ENCODE results near the gene STX5. TPM values are rescaled to one million over a fixed set of nuclear protein-coding genes. Genes with fewer than 3 reads are reported as not detected.

The STX5 gene
- total RNA-seq, 2 experiments from 2014 or later = 30.6 to 41.0 TPM

DNA sequence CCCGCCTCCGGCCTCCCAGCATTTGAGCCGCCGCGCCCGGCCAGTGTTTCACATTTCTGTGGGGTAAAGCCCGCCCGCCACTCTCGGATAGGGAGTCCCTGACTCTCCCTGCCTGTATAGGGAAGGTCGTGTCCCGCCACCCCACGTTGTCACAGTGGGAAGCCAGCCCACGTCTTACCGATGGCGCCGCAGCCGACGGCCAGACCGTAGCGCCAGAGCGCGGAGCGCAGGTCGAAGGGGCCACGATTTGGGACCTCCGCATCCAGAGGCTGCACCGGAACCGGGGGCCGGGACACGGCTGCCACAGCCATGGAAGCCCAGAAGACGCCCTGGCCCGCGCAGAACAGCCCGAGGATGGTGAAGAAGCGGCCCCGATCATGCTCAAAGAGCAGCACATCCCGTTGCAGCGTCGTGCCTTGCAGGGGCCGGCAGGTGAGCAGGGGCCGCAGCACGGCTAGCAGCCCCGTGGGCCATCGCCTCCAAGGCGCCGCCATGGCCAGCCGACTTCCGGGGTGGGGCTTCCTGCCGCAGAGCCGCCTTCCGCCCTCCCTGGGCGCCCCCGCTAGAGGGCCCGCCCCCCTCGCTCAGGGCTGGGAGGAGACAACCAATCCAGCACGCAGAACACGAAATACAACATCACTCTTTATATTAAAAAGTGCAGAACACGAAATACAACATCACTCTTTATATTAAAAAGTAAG is 40.2 kb downstream of the STX5 start, which contains the start of gene TMEM223:
TMEM223 (minus strand) TSS at position 506 of the 701 bp plus-strand sequence; CDS start at position 494, 12 bp downstream.
- CTCF ChIA-PET (ENCODE audit: unreplicated experiment) = interaction anchor here (1.0 kb wide), 1 partner anchor 38 kb away, joined by 3 read pairs; no protein-coding TSS in a partner anchor
- intact Hi-C loops (cut with micrococcal nuclease; ENCODE audit: unreplicated experiment) = no loop called here
- POLR2A ChIA-PET = interaction anchor here (0.6 to 0.9 kb wide), 6 partner anchors 8 to 223 kb away, joined by 3 to 5 read pairs (median 4); no protein-coding TSS in a partner anchor
- H4K20me1 ChIP-seq (ENCODE audit: insufficient read depth, low read length) = no peaks in the 10 kb centered on the region
- H3K9me2 ChIP-seq (ENCODE audit: insufficient read depth, low read length) = no peaks in the 10 kb centered on the region
- H3K4me3 ChIP-seq (ENCODE audit: low read depth, low read length, poor library complexity, severe bottlenecking) = peak within 1 kb of the TSS; percentile 78
- peaks cover 30% of the 10 kb centered on the region; the same call in 1 of the 2 replicates for H3K79me2 ChIP-seq (ENCODE audit: insufficient read depth, low read depth, low read length)
- peak within 1 kb of the TSS; percentile 50 for H3K27ac ChIP-seq (ENCODE audit: low read depth, low read length, poor library complexity, severe bottlenecking)
- H3K4me1 ChIP-seq (ENCODE audit: insufficient read depth, low read length, poor library complexity, severe bottlenecking) = peaks cover 34% of the 10 kb centered on the region
- H3K4me2 ChIP-seq (ENCODE audit: low read length) = peak within 1 kb of the TSS; percentile 91
- H3K9me3 ChIP-seq (ENCODE audit: low read length) = no peaks in the 10 kb centered on the region
- peak within 1 kb of the TSS; percentile 53; the same call in 1 of the 2 replicates for H2AFZ ChIP-seq (ENCODE audit: low read length)
- peaks cover 75% of the 10 kb centered on the region for H3K36me3 ChIP-seq (ENCODE audit: insufficient read depth, low read length)
- no TSS peak for BruUV-seq (replicated peaks)
- no peak for TF ChIP-seq EZH2phosphoT487 (IDR thresholded peaks at IDR 0.05; ENCODE audit: borderline replicate concordance, low read depth, low read length)
- TF ChIP-seq, protein P1, sequence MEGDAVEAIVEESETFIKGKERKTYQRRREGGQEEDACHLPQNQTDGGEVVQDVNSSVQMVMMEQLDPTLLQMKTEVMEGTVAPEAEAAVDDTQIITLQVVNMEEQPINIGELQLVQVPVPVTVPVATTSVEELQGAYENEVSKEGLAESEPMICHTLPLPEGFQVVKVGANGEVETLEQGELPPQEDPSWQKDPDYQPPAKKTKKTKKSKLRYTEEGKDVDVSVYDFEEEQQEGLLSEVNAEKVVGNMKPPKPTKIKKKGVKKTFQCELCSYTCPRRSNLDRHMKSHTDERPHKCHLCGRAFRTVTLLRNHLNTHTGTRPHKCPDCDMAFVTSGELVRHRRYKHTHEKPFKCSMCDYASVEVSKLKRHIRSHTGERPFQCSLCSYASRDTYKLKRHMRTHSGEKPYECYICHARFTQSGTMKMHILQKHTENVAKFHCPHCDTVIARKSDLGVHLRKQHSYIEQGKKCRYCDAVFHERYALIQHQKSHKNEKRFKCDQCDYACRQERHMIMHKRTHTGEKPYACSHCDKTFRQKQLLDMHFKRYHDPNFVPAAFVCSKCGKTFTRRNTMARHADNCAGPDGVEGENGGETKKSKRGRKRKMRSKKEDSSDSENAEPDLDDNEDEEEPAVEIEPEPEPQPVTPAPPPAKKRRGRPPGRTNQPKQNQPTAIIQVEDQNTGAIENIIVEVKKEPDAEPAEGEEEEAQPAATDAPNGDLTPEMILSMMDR (conservative IDR thresholded peaks at IDR 0.05; ENCODE audit: low read length) = peak; percentile 35; the same call in 1 of the 2 replicates
- DNase-seq (ENCODE audit: low spot score) = peak; percentile 87

DNA sequence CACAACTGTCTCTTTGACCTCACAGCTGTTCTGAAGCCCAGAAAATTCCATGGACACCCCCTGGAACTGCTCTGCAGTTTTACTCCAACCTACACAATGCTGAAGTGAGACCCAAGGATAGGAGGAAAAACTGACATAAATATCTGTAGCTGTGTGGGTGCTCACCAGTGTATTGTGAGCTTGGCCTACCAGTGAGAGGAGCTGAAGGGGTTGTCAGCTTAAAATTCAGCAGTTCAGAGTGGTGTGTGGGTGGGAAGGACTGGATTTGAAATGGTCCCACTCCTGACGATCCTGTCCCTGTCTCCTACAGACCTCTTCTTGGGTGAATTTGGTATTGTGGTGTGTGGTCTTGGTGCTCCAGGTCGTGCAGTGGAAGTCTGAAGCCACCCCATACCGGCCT is 42.3 kb downstream of the STX5 start:
- intact Hi-C loops (cut with micrococcal nuclease; ENCODE audit: unreplicated experiment) = loop anchor here (5.0 kb wide), 2 partner anchors 112 to 233 kb away; partner anchors contain the start of gene UBXN1
- Histone ChIP-seq H3K4me2 (ENCODE audit: low read length) (peak overlapping the region; percentile 91), H4K20me1 (ENCODE audit: insufficient read depth, low read length) (no peaks in the 10 kb centered on the region), H3K79me2 (ENCODE audit: insufficient read depth, low read depth, low read length) (peaks cover 30% of the 10 kb centered on the region; the same call in 1 of the 2 replicates), H3K4me1 (ENCODE audit: insufficient read depth, low read length, poor library complexity, severe bottlenecking) (peaks cover 42% of the 10 kb centered on the region), H3K27ac (ENCODE audit: low read depth, low read length, poor library complexity, severe bottlenecking) (no peak overlapping the region), H3K36me3 (ENCODE audit: insufficient read depth, low read length) (peaks cover 63% of the 10 kb centered on the region), H3K9me2 (ENCODE audit: insufficient read depth, low read length) (no peaks in the 10 kb centered on the region), H3K4me3 (ENCODE audit: low read depth, low read length, poor library complexity, severe bottlenecking) (no peak overlapping the region), H3K9me3 (ENCODE audit: low read length) (no peaks in the 10 kb centered on the region), H2AFZ (ENCODE audit: low read length) (no peak overlapping the region)
- TF ChIP-seq EZH2phosphoT487 (IDR thresholded peaks at IDR 0.05; ENCODE audit: borderline replicate concordance, low read depth, low read length) = no peak
- TF ChIP-seq, protein P1 (conservative IDR thresholded peaks at IDR 0.05; ENCODE audit: low read length) = no peak
- DNase-seq (ENCODE audit: low spot score) = no peak
- POLR2A ChIA-PET = interaction anchor here (0.6 to 1.4 kb wide), 5 partner anchors 18 to 110 kb away, joined by 3 to 7 read pairs (median 4); partner anchors contain the start of gene ZBTB3
- CTCF ChIA-PET (ENCODE audit: unreplicated experiment) = no interaction called here
- BruUV-seq (replicated peaks) = no TSS peak

All from OCI-LY7 (cell line).